Bronchial epithelial cell (primary cell): ENCODE measurements around the gene RETSAT. TPM values are rescaled to one million over a fixed set of nuclear protein-coding genes. Genes with fewer than 3 reads are reported as not detected.

Source experiments
- DNase-seq: peaks from one replicate; pipeline ENCODE4 v3.0.0-alpha.2; 2010; ENCODE audit warnings: low read depth
- FAIRE-seq: peaks from 2 replicates; lab custom pipeline; 2011; peaks lifted over from hg19 to GRCh38; lab: Jason Lieb, UNC
- H3K27me3 ChIP-seq: 2 replicates; pipeline ENCODE4 v1.5.1; 2011; ENCODE audit warnings: low read length; ENCODE audit not compliant: control insufficient read depth, insufficient read depth
- H3K36me3 ChIP-seq: 2 replicates; pipeline ENCODE4 v1.5.1; 2011; ENCODE audit warnings: low read length; ENCODE audit not compliant: control insufficient read depth, insufficient read depth
- H3K4me3 ChIP-seq: 2 replicates; pipeline ENCODE4 v1.5.1; 2011; ENCODE audit warnings: mild to moderate bottlenecking, low read depth, low read length, control low read depth
- total RNA-seq: library from RNA; depleted of rRNA; stranded (reverse); fragments of >200 nt; gene quantifications from 2 replicates; pipeline ENCODE4 v1.2.1, GENCODE V29; 2014
- TF ChIP-seq, protein P1 (sequence below): IDR thresholded peaks from 2 replicates; pipeline ENCODE4 v1.5.1; 2011; ENCODE audit warnings: mild to moderate bottlenecking, moderate library complexity, low read length, control low read depth, inconsistent platforms; ENCODE audit not compliant: insufficient read depth, severe bottlenecking

Gene RETSAT
- total RNA-seq, 1 donor from 2014 or later = 79.2 TPM

DNA sequence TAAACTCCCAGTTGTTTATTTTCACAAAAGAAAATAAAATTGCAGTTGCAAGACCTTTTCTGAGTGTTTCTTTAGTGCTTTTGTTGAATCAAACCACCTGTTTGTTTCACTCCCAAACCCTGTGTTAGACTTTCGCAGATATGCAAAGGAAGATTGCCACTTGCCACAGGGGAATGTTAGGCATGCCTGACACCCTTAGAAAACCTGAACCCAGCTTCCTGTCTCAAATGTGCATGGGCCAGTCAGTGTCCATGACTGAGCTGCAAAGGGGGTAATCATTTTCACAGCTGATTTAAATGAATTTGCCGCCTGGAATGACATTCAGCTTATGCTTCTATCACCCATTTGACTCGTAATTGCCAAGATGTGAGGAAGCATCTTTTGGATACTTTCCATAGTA lies 44.0 kb downstream of the RETSAT start:
- TF ChIP-seq, protein P1, sequence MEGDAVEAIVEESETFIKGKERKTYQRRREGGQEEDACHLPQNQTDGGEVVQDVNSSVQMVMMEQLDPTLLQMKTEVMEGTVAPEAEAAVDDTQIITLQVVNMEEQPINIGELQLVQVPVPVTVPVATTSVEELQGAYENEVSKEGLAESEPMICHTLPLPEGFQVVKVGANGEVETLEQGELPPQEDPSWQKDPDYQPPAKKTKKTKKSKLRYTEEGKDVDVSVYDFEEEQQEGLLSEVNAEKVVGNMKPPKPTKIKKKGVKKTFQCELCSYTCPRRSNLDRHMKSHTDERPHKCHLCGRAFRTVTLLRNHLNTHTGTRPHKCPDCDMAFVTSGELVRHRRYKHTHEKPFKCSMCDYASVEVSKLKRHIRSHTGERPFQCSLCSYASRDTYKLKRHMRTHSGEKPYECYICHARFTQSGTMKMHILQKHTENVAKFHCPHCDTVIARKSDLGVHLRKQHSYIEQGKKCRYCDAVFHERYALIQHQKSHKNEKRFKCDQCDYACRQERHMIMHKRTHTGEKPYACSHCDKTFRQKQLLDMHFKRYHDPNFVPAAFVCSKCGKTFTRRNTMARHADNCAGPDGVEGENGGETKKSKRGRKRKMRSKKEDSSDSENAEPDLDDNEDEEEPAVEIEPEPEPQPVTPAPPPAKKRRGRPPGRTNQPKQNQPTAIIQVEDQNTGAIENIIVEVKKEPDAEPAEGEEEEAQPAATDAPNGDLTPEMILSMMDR = no peak
- Histone ChIP-seq H3K27me3 (no peaks in the 10 kb centered on the region), H3K4me3 (no peak overlapping the region), H3K36me3 (peaks cover 16% of the 10 kb centered on the region)
- no peak for DNase-seq
- no peak for FAIRE-seq

DNA sequence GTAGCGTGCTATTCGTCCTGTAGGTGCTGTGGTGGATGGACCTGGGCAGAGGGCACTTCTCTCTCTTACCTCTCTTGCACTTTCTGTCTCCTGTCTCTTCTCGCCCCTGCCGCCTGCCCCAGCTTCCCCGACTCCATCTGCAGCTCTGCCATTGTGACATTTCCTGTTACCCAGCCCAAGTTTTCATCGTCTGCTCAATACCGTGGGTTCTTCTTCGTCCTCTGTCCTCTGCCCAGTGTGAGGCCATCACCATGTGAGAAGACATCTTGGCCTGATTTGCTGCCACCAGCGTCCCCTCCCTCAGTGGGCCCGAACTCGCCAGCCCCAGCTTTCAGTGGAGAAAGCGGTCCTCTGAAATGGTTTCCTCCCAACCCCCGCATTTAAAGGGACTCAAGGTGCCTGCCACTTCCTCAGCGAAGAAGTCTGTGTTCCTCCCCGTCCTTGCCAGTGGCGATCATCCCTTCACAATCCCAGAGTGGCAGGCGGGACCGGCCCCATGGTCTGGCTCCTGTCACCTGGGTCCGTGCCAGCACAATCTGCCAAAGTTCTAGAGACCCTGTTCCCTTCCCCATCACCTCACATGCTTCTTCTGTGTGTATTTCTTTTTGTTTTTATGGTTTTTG lies 44.5 kb downstream of the RETSAT start:
- peaks cover 17% of the 10 kb centered on the region for H3K36me3 ChIP-seq
- no peak for DNase-seq
- no peak overlapping the region for H3K4me3 ChIP-seq
- FAIRE-seq = no peak
- no peaks in the 10 kb centered on the region for H3K27me3 ChIP-seq
- TF ChIP-seq, protein P1 = no peak

GRCh38 chr2:85308896-85309555 lies 45.3 kb downstream of the RETSAT start:
- H3K36me3 ChIP-seq = peaks cover 16% of the 10 kb centered on the region
- FAIRE-seq (no peak), DNase-seq (no peak)
- no peak overlapping the region for H3K4me3 ChIP-seq
- TF ChIP-seq, protein P1 = no peak
- no peaks in the 10 kb centered on the region for H3K27me3 ChIP-seq

DNA sequence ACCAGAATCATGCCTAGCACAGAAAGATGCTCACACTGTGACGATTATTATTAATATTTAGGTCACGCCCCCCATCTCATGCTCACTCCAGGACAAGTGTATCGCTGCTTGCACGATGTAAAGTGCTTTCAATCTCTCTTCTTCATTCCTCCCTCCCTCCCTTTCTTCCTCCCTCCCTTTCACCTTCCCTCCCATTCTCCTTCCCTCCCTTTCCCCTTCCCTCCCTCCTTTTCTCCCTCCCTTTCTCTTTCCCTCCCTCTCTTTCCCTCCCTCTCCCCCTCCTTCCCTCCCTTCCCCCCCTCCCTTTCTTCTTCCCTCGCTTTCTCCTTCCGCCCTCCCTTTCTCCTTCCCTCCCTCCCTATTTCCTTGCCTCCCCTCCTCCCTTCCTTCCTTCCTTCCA lies 46.1 kb downstream of the RETSAT start:
- H3K4me3 ChIP-seq = no peak overlapping the region
- TF ChIP-seq, protein P1 = no peak
- peaks cover 22% of the 10 kb centered on the region for H3K36me3 ChIP-seq
- no peak for FAIRE-seq
- no peak for DNase-seq
- no peaks in the 10 kb centered on the region for H3K27me3 ChIP-seq

DNA sequence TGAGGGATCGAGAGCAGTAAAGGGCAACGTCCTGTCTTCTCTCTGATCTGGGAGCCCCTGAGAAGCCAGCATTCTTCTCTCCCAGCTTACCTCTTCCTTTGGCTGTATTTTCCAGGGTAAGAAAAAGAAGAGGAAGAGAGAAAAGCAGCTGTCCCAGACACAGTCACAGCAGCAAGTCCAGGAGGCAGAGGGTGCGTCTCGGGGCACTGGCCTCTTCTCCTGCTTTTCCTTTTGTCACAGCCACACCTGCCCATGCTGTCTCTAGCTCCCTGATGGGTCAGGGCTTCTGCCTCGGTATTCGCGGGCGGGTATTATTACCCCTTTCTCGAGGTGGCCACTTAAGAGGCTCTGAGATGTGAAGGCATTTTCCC lies 46.8 kb downstream of the RETSAT start:
- Histone ChIP-seq H3K4me3 (no peak overlapping the region), H3K27me3 (no peaks in the 10 kb centered on the region), H3K36me3 (peaks cover 23% of the 10 kb centered on the region)
- DNase-seq (no peak), FAIRE-seq (no peak)
- TF ChIP-seq, protein P1 = no peak
